Transverse colon (tissue), 3 donors: ENCODE measurements around the gene ALK.

ENCODE experiments used
- CTCF ChIP-seq, 5 experiments: fragments of 200-600 bp in 3 of 5; fragments of 450-650 bp in 2 of 5; sonication (generic) in 3 of 5; IDR thresholded peaks; 1 replicate in 2 of 5; 2 replicates in 3 of 5; pipeline ENCODE4 v1.5.1; 2016 to 2017; ENCODE audit warnings: antibody characterized with exemption in 5 of 5, inconsistent platforms in 3 of 5, mild to moderate bottlenecking in 2 of 5, moderate library complexity in 1 of 5
- POLR2A ChIP-seq: fragments of 450-650 bp; IDR thresholded peaks from one replicate; pipeline ENCODE4 v1.6.1; 2016; ENCODE audit warnings: antibody characterized with exemption, mild to moderate bottlenecking, moderate library complexity

GRCh38 chr2:29165362-29166241 lies 755.8 kb downstream of the ALK start:
- no peak for TF ChIP-seq POLR2A
- no peak for TF ChIP-seq CTCF (IDR thresholded peaks at IDR 0.05)
